ENCODE measurements around the gene ZNF823. TPM values are rescaled to one million over a fixed set of nuclear protein-coding genes. Genes with fewer than 3 reads are reported as not detected.

Gene ZNF823
- total and polyA plus RNA-seq, 2 of the 13 experiments (the other 11 are each of a cell fraction or from before 2014, with no cell fraction given), result 5.7 to 11.7 TPM

DNA sequence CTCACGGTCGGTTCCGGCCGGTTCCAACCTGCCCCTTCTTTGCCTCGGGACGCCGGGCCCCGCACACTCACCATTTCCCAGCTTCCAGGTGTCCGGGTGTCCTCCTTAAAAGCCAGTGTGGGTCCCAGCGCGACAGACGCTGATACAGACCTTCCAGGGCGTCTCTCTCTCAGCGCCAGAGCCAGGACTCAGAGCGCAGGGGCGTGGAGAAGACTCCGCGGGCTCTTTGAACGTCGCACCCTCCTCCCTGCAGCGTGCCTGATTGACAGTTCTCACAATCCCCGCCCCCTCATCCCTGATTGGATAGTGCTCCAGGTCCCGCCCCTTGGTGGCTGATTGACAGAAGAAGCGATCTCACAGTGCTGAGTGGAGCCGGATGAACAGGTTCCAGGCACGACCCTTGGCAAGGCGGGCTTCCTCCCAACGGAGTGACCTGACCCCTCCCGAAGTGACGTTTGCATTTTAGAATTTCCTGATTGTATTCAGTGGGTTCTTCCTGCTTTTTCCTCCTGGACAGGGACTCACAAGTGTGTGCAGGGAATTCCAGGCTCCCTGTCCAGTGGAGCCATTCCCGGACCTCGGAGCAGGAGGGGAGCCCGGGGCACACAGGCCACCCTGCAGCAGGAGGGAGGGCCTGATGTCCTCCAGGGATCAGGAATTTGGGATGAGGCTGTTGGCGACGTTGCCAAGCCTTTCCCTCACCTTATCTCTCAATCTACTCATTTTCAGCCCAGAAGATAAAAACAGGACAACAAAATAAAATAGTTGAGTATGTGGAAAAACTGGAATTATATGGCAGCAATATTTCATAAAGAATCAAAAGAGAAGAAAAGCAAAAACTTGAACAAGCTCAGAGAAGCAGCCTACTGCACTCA, at the start of gene ZNF823 (continued):
- peak; percentile 65; the same call in 1 of the 2 replicates for TF ChIP-seq HIVEP1 (CRISPR knock-in tag; IDR thresholded peaks at IDR 0.05)
- TF ChIP-seq MTA3 (CRISPR knock-in tag; IDR thresholded peaks at IDR 0.05), result no peak
- peak; percentile 99 for TF ChIP-seq NFYB (CRISPR knock-in tag; IDR thresholded peaks at IDR 0.05)
- no peak for TF ChIP-seq NFE2 (CRISPR knock-in tag; IDR thresholded peaks at IDR 0.05)
- TF ChIP-seq, protein P1, sequence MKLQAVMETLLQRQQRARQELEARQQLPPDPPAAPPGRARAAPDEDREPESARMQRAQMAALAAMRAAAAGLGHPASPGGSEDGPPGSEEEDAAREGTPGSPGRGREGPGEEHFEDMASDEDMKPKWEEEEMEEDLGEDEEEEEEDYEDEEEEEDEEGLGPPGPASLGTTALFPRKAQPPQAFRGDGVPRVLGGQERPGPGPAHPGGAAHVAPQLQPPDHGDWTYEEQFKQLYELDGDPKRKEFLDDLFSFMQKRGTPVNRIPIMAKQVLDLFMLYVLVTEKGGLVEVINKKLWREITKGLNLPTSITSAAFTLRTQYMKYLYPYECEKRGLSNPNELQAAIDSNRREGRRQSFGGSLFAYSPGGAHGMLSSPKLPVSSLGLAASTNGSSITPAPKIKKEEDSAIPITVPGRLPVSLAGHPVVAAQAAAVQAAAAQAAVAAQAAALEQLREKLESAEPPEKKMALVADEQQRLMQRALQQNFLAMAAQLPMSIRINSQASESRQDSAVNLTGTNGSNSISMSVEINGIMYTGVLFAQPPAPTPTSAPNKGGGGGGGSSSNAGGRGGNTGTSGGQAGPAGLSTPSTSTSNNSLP (IDR thresholded peaks at IDR 0.05; ENCODE audit: low read depth, low read length), result peak; percentile 56; the same call in 1 of the 2 replicates
- no peak for TF ChIP-seq HDAC6 (IDR thresholded peaks at IDR 0.05; ENCODE audit: low read depth, low read length)
- peak; percentile 45; the same call in 1 of the 2 replicates for TF ChIP-seq DR1 (CRISPR knock-in tag; IDR thresholded peaks at IDR 0.05)
- peak; percentile 48; the same call in 1 of the 2 replicates for TF ChIP-seq GATAD1 (CRISPR knock-in tag; IDR thresholded peaks at IDR 0.05)
- TF ChIP-seq CBX5 (CRISPR knock-in tag; IDR thresholded peaks at IDR 0.05; ENCODE audit: borderline replicate concordance), result no peak; the same call in 1 of the 2 replicates
- TF ChIP-seq, protein P2, sequence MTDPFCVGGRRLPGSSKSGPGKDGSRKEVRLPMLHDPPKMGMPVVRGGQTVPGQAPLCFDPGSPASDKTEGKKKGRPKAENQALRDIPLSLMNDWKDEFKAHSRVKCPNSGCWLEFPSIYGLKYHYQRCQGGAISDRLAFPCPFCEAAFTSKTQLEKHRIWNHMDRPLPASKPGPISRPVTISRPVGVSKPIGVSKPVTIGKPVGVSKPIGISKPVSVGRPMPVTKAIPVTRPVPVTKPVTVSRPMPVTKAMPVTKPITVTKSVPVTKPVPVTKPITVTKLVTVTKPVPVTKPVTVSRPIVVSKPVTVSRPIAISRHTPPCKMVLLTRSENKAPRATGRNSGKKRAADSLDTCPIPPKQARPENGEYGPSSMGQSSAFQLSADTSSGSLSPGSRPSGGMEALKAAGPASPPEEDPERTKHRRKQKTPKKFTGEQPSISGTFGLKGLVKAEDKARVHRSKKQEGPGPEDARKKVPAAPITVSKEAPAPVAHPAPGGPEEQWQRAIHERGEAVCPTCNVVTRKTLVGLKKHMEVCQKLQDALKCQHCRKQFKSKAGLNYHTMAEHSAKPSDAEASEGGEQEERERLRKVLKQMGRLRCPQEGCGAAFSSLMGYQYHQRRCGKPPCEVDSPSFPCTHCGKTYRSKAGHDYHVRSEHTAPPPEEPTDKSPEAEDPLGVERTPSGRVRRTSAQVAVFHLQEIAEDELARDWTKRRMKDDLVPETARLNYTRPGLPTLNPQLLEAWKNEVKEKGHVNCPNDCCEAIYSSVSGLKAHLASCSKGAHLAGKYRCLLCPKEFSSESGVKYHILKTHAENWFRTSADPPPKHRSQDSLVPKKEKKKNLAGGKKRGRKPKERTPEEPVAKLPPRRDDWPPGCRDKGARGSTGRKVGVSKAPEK (CRISPR knock-in tag; IDR thresholded peaks at IDR 0.05; ENCODE audit: borderline replicate concordance), result no peak
- 0 out of 2 replicates have a peak, but pooled peaks have one; percentile 2 for TF ChIP-seq NCOA2 (CRISPR knock-in tag; IDR thresholded peaks at IDR 0.05)
- no peak for TF ChIP-seq EZH2 (conservative IDR thresholded peaks at IDR 0.05; ENCODE audit: low read depth, low read length)
- TF ChIP-seq HES4 (CRISPR knock-in tag; IDR thresholded peaks at IDR 0.05; ENCODE audit: borderline replicate concordance), result 0 out of 2 replicates have a peak, but pooled peaks have one; percentile 50
- no peak for TF ChIP-seq ZNF839 (CRISPR knock-in tag; IDR thresholded peaks at IDR 0.05; ENCODE audit: borderline replicate concordance)
- TF ChIP-seq SAP130 (CRISPR knock-in tag; IDR thresholded peaks at IDR 0.05; ENCODE audit: low read depth), result peak; percentile 90
- TF ChIP-seq ZNF563 (CRISPR knock-in tag; IDR thresholded peaks at IDR 0.05), result peak; percentile 87
- TF ChIP-seq, protein P3, sequence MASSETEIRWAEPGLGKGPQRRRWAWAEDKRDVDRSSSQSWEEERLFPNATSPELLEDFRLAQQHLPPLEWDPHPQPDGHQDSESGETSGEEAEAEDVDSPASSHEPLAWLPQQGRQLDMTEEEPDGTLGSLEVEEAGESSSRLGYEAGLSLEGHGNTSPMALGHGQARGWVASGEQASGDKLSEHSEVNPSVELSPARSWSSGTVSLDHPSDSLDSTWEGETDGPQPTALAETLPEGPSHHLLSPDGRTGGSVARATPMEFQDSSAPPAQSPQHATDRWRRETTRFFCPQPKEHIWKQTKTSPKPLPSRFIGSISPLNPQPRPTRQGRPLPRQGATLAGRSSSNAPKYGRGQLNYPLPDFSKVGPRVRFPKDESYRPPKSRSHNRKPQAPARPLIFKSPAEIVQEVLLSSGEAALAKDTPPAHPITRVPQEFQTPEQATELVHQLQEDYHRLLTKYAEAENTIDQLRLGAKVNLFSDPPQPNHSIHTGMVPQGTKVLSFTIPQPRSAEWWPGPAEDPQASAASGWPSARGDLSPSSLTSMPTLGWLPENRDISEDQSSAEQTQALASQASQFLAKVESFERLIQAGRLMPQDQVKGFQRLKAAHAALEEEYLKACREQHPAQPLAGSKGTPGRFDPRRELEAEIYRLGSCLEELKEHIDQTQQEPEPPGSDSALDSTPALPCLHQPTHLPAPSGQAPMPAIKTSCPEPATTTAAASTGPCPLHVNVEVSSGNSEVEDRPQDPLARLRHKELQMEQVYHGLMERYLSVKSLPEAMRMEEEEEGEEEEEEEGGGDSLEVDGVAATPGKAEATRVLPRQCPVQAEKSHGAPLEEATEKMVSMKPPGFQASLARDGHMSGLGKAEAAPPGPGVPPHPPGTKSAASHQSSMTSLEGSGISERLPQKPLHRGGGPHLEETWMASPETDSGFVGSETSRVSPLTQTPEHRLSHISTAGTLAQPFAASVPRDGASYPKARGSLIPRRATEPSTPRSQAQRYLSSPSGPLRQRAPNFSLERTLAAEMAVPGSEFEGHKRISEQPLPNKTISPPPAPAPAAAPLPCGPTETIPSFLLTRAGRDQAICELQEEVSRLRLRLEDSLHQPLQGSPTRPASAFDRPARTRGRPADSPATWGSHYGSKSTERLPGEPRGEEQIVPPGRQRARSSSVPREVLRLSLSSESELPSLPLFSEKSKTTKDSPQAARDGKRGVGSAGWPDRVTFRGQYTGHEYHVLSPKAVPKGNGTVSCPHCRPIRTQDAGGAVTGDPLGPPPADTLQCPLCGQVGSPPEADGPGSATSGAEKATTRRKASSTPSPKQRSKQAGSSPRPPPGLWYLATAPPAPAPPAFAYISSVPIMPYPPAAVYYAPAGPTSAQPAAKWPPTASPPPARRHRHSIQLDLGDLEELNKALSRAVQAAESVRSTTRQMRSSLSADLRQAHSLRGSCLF (CRISPR knock-in tag; IDR thresholded peaks at IDR 0.05; ENCODE audit: borderline replicate concordance), result no peak
- TF ChIP-seq SALL1 (CRISPR knock-in tag; IDR thresholded peaks at IDR 0.05), result peak; percentile 71
- no peak; the same call in 1 of the 2 replicates for TF ChIP-seq SAFB2 (CRISPR knock-in tag; IDR thresholded peaks at IDR 0.05; ENCODE audit: borderline replicate concordance, low read depth)
- no peak for TF ChIP-seq ZNF660 (CRISPR knock-in tag; IDR thresholded peaks at IDR 0.05; ENCODE audit: borderline replicate concordance, low read depth)
